ENCODE results near the gene LTBP4. TPM values are rescaled to one million over a fixed set of nuclear protein-coding genes. Genes with fewer than 3 reads are reported as not detected.

LTBP4 gene
- total RNA-seq, 1 donor = 103 TPM

GRCh38 chr19:40592170-40592569 lies 9.0 kb upstream of the LTBP4 start:
- DNase-seq (ENCODE audit: low read depth in 2 of 3, low spot score in 2 of 3) = peak in 1 of 3 donors; percentile 68

GRCh38 chr19:40594255-40594654 lies 6.9 kb upstream of the LTBP4 start:
- no peak for DNase-seq (ENCODE audit: low read depth in 2 of 3, low spot score in 2 of 3)

DNA sequence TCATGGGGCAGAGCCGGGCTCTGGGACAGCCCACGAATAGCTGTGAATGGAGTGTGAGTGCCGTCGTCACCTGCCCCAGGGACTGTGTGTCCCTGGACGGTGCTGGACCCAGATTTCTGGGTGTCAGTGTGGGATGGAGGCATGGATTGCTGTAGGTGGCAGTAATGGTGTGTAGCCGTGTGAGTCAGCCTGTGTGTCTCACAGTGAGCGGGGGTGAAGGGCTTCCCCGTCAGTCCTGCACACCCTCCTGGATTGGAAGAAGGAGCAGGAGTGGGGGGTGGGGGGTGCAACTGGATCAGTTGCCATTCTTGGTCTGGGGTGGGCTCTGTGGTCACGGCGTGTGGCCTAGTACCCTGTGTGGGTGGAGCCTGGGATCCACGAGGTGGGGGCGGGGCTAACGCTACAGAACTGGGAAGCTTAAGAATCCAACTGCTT lies 6.5 kb upstream of the LTBP4 start:
- no peak for DNase-seq (ENCODE audit: low read depth in 2 of 3, low spot score in 2 of 3)

DNA sequence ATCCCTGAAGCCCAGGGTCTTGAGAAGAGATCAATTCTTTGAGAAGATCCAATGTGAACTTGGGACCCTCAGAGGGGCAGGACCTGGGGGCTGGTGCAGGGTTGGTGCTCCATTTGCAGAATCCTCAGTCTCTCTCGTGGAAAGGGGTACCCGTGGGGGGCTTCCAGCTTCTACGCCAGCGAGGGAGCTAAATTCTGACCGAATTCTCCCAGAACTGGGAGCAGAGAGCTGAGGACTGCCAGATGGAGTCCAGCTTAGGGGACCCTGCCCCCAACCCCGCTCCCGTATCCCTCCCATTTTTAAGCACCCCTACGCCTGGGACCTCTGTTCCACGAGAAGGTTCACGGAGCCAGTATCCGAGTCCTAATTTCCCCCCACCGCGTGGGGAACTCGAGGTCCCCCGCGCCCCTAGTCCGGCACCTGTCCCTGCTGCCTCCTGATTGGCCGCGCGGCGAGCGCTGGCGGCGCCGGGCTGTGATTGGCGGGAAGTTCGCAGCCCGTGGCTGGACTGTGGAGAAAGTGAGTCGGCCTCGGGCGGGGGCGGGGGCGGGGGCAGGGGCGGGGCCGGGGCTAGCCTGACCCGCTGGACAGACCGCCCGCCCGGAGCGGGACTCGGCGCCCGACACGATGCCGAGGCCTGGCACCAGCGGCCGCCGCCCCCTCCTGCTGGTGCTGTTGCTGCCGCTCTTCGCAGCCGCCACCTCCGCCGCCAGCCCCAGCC lies 4.4 kb upstream of the LTBP4 start:
- no peak for DNase-seq (ENCODE audit: low read depth in 2 of 3, low spot score in 2 of 3)

- no peak for DNase-seq (ENCODE audit: low read depth in 2 of 3, low spot score in 2 of 3)
These were observed 3.8 kb upstream of the LTBP4 start for GRCh38 chr19:40597329-40597838.

GRCh38 chr19:40598121-40598917 lies 2.9 kb upstream of the LTBP4 start:
- DNase-seq (ENCODE audit: low read depth in 2 of 3, low spot score in 2 of 3) = peak in 2 of 3 donors; percentile 77 to 83

DNA sequence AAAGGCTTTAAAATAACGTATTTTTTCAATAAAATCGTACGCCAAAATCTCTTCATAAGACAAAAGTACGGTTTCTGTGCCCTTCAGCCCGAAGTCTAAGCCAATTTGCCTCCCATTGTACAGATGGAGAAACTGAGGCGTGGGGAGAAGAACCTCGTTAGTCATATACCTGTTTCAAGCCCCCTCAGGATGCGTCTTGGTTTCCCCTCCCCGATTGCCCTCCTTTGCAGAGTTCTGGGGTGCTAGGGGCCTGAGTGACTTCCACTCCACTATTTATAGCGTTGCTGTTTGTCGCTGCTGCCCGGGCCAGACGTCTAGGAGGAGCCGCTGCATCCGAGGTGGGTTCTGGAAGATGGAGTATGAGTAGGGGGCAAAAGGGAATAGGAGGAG lies 2.3 kb upstream of the LTBP4 start:
- DNase-seq (ENCODE audit: low read depth in 2 of 3, low spot score in 2 of 3) = no peak

- DNase-seq (ENCODE audit: low read depth in 2 of 3, low spot score in 2 of 3) = no peak
These were observed 1.8 kb upstream of the LTBP4 start for GRCh38 chr19:40599331-40599901.

DNA sequence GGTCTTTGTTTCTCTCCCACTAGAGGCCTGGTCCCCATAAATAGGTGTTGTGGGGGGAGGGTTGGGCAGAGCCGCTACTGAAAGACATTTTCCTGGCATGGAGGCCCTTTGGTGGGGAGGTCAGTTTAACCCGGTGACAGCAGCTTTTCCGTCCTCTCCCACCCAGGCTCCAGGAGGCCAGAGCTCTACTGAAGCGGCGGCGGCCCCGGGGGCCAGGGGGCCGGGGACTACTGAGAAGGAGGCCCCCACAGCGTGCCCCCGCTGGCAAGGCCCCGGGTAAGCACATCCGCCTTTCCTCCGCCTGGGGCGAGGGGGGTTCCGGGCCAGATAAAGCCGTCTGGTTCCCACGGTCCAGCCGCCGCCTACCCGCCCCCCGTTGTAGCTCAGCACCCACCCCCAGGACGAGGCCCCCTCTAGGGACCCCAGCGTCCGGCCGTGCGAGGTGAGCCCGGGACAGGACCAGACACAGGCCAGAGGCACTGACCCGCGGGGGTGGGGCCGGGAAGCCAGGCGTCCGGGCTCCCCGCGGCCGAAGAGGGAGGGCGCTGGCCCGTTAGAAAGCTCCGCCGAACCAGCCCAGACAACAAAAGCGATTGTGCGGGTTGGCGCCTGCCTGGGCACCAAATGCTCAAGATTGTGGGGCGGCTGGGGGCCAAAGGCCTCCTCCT lies 1.1 kb upstream of the LTBP4 start:
- no peak for DNase-seq (ENCODE audit: low read depth in 2 of 3, low spot score in 2 of 3)

DNA sequence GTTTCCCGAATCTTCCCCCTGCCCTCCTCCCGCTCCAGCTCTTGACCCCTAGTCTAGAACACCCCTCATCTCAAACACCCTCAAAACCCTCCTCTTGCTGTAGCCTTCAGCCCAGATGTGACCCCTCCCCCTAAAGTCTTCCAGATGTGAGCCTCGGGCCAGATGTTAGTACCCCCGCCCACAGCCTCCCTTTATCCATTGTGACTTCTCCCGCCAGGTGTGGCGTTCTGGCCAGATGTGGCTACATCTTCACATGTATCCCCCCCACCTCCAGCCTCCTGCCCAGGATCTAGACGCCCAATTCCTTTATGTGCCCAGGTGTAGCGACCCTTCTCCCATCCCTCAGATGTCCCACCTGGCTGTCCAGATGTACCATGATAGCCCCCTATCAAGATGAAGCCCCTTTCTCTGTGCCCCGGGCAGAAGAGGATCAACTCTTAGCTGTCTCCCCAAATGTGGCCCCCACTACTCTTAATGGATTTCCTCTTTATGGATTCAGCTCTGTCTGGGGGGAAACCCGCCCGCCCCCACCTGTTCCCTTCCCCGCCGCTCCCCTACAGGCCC lies 517 bp upstream of the LTBP4 start:
- DNase-seq (ENCODE audit: low read depth in 2 of 3, low spot score in 2 of 3) = no peak

- no peak for DNase-seq (ENCODE audit: low read depth in 2 of 3, low spot score in 2 of 3)
These were observed 1.9 kb downstream of the LTBP4 start for GRCh38 chr19:40603071-40603388.

DNA sequence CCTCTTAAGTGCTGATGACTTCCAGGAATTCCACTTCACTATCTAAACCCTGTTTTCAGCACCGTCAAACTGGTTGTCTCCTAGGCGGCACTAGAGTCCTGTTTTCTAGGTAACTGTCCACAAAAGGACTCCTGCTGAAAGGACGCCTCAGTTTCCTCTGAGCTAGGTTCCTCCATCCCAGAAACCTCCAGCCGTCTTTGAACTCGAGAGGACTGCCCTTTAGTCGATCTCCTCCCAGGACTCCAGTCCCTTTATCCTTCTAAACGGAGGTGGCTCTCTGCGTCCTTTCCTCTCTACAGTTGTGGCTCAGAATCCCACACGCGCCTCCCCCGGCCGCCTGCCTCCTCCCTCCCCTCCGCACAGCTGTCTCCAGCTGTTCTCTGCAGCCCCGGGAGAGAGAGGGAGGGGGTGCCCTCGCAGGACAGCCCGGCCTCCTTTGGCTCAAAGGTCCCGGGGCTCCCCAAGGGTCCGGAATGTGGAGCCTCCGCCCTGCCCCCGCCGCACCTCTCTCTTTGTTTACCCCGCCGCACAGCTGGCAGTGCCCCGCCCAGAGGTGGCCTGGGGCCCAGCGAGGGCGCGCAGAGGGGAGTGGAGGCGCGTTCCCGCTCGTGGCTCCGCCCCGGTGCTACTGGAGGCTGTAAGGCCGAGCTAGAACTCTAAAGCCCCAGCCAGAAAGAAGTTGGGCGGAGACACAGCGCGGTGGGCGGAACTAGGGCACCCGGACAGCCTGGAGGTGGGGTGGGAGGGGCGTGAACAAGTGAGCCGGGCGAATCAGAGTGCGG lies 2.4 kb downstream of the LTBP4 start:
- peak; percentile 87 to 98 (median 96) for DNase-seq (ENCODE audit: low read depth in 2 of 3, low spot score in 2 of 3)

DNA sequence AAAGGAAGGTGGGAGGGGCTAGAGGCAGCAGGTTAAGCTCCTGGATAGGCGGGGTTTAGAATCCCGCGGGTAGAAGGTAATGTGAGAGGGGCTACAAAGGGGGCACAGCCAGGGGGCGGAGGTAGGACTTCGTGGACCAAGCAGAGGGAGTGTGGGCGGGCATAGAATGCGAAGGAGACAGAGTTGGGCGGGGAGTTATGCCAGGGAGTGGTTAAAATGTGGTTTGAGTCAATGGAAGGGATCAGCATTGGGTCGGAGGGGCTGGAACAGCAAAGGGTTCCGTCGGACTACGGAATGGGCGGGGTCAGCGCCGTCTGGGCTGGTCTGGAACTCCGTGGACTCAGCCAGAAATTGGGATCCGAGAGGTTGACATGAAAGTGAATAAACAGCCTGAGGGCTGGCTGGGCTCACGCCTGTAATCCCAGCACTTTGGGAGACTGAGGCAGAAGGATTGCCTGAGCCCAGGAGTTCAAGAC lies 3.0 kb downstream of the LTBP4 start:
- DNase-seq (ENCODE audit: low read depth in 2 of 3, low spot score in 2 of 3) = no peak

GRCh38 chr19:40604647-40605215 lies 3.6 kb downstream of the LTBP4 start:
- DNase-seq (ENCODE audit: low read depth in 2 of 3, low spot score in 2 of 3) = no peak

DNA sequence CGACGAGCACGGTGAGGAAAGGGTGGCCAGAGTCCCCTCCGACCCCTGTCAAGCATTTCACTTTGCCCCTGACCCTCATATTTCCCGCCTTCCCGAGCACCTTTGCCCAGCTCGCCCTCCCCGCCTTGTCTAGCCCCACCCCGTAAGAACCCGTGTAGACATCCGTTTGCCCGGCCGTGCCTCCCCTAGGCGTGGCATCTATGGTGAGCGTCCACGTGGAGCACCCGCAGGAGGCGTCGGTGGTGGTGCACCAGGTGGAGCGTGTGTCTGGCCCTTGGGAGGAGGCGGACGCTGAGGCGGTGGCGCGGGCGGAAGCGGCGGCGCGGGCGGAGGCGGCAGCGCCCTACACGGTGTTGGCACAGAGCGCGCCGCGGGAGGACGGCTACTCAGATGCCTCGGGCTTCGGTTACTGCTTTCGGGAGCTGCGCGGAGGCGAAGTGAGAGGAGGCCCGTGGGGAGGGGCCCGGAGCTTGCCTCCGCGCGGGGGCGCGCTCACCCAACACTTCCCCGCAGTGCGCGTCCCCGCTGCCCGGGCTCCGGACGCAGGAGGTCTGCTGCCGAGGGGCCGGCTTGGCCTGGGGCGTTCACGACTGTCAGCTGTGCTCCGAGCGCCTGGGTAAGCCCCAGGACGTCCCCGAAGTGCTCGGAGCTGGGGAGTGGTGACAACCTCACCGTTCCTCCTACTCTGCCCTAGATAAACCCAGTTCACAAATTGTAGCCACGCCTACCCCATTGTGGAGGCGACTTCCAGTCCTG lies 4.2 kb downstream of the LTBP4 start:
- DNase-seq (ENCODE audit: low read depth in 2 of 3, low spot score in 2 of 3) = peak; percentile 52 to 72 (median 68)

DNA sequence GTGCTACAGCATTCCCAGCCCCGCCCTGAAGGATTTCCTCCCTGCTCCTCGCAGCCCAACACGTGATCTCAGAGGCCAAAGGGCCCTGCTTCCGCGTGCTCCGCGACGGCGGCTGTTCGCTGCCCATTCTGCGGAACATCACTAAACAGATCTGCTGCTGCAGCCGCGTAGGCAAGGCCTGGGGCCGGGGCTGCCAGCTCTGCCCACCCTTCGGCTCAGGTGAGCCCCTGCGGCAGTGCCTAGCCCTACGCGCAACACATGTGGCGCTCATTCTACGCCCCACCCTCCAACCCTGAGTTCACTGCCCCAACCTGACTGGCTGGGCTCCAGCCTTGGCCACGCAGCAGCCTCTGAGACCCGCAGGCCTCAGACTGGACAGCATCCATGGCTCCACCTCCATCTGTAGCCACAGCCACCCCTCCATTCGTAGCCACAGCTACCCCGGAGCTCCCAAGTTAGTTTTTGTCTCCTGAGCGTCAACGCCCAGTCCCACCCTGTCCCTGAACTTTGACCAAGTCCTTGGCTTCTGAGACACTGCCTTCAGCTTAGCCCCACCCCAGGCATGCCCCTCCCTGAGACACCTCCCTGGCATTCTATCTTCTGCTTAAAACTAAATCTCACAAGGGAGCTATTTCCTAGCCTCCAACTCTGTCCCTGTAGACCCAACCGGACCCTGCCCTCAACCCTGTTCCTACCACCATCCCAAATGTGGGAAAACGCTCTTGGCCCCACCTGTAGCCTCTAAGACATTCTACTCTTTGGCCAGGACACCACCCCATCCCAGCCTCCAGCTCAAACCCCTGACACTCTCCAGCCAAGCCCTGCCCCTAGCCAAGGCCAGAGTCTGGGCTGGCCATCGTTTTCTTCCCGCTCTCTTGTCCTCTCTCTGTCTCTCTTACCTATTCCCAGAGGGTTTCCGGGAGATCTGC lies 6.4 kb downstream of the LTBP4 start:
- no peak for DNase-seq (ENCODE audit: low read depth in 2 of 3, low spot score in 2 of 3)

GRCh38 chr19:40608240-40608621 lies 7.1 kb downstream of the LTBP4 start:
- DNase-seq (ENCODE audit: low read depth in 2 of 3, low spot score in 2 of 3) = no peak

GRCh38 chr19:40608957-40609356 lies 7.8 kb downstream of the LTBP4 start:
- DNase-seq (ENCODE audit: low read depth in 2 of 3, low spot score in 2 of 3) = no peak
